ENCODE measurements around the gene EVI5. TPM values are rescaled to one million over a fixed set of nuclear protein-coding genes. Genes with fewer than 3 reads are reported as not detected.
A peak's percentile ranks its signal among the peaks of the same experiment; 100 is the strongest.

EVI5 gene
- total RNA-seq = 10 to 100 TPM; 48.7 to 70.7 (median 50.8) TPM

DNA sequence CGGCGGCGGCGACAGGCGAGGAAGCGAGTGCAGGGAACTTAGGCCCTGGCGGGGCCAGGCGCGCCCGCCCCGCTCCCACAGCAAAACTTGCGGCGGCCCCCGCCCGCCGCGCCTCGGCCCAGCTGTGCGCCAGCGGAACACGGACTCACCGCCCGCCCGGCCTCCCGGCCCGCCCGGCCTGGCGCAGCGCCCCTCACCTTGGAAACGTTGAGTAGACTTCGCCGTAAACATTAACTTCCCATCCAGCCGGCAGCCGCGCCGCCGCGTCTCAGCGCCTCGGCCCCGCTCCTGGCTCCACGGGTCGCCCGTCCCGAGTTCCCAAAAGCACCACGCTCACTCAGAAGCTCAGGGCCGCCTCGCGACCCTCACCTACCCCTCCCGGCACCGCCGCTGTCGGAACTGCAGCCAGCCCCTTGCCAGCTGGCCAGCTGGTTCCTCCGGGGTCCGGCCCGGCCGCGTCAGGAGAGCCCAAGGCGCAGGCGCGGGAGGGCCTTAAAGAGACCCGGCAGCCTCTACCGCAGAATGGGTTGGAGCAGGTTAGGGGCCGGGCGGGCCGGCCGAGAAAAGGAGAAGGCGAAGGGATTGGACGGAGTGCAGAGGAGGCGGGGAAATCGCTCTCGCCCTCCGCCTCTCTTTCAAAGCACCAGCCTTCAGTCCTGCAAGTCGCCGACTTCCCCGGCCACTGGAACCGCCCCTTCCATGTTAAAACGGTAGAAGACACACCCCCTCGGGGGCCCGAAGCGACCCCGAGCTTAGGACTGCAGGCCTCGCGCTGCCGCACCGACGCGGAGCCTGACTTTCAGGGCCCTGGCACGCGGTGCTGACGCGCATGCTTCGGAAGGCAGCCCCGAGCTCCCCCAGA lies at the start of gene EVI5:
TSS of gene EVI5 (minus strand) at position 470 of the 862 bp plus-strand sequence. CDS start 48,562 bp downstream, outside the sequence.
- no peaks in the 10 kb centered on the region for H3K27me3 ChIP-seq
- H3K36me3 ChIP-seq = no peaks in the 10 kb centered on the region
- peaks cover 0 to 43% (median 13%) of the 10 kb centered on the region in 4 donors for H3K4me1 ChIP-seq
- peak within 1 kb of the TSS; percentile 82 to 89 (median 86) for H3K4me3 ChIP-seq
- TF ChIP-seq, protein P1, sequence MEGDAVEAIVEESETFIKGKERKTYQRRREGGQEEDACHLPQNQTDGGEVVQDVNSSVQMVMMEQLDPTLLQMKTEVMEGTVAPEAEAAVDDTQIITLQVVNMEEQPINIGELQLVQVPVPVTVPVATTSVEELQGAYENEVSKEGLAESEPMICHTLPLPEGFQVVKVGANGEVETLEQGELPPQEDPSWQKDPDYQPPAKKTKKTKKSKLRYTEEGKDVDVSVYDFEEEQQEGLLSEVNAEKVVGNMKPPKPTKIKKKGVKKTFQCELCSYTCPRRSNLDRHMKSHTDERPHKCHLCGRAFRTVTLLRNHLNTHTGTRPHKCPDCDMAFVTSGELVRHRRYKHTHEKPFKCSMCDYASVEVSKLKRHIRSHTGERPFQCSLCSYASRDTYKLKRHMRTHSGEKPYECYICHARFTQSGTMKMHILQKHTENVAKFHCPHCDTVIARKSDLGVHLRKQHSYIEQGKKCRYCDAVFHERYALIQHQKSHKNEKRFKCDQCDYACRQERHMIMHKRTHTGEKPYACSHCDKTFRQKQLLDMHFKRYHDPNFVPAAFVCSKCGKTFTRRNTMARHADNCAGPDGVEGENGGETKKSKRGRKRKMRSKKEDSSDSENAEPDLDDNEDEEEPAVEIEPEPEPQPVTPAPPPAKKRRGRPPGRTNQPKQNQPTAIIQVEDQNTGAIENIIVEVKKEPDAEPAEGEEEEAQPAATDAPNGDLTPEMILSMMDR (IDR thresholded peaks at IDR 0.05) = peak in 1 of 5 experiments; percentile 35
- TF ChIP-seq POLR2A (IDR thresholded peaks at IDR 0.05) (peak; percentile 58 to 77), EP300 (IDR thresholded peaks at IDR 0.05) (peak; percentile 36 to 91)
- WGBS, 2 donors = 0 to 1% methylated on average over 46 to 52 of the region's 94 CpGs
- peak within 1 kb of the TSS; percentile 91 to 99 (median 98) for H3K27ac ChIP-seq
- no peaks in the 10 kb centered on the region for H3K9me3 ChIP-seq
- peak; percentile 84 to 85 for DNase-seq (ENCODE audit: low spot score in 2 of 2)

DNA sequence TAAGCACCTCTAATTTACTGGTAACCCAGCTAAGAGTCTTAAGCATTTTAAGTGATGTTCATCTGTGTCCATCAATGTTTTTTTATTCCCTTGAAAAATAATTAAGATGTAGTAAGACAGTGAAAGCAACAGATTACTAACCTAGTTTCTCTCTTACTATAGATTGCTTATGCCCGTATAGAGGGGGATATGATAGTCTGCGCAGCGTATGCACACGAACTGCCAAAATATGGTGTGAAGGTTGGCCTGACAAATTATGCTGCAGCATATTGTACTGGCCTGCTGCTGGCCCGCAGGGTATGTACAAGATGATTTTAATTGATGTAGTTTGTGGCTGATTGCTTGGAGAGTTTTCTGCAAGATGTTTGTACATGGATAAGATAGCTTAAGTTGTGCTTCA lies 49.7 kb upstream of the EVI5 start:
- Histone ChIP-seq H3K4me3 (no peak overlapping the region), H3K27ac (no peak overlapping the region), H3K27me3 (no peaks in the 10 kb centered on the region), H3K9me3 (no peaks in the 10 kb centered on the region), H3K4me1 (peaks cover 0 to 66% (median 18%) of the 10 kb centered on the region in 4 donors), H3K36me3 (peaks cover 7 to 51% (median 14%) of the 10 kb centered on the region in 3 donors)
- TF ChIP-seq, protein P1 (IDR thresholded peaks at IDR 0.05) = no peak
- TF ChIP-seq EP300 (IDR thresholded peaks at IDR 0.05) (no peak), POLR2A (IDR thresholded peaks at IDR 0.05) (no peak)
- DNase-seq (ENCODE audit: low spot score in 2 of 2) = no peak
- WGBS, 2 donors = 74% methylated on average over 5 of the region's 5 CpGs

DNA sequence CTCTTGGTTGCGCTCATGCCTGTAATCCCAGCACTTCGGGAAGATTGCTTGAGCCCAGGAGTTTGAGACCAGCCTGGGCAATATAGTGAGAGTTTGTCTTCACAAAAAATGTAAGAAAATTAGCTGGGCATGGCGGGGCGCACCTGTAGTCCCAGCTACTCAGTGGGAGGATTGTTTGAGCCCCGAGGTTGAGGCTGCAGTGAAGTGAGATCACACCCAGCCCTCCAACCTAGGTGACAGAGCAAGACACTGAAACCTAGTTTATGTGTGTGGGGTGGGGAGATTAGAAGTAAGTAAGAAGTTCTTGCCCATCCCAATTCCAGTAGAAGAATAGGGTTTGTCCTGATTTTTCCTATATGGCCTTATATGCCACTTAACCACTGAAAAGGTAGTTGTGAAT lies 48.9 kb upstream of the EVI5 start:
- Histone ChIP-seq H3K4me3 (peak overlapping the region in 1 of 4 donors; percentile 80), H3K27ac (peak overlapping the region in 3 of 4 donors; percentile 90 to 95 (median 95)), H3K4me1 (peaks cover 0 to 58% (median 18%) of the 10 kb centered on the region in 4 donors), H3K36me3 (peaks cover 7 to 43% (median 14%) of the 10 kb centered on the region in 3 donors), H3K27me3 (no peaks in the 10 kb centered on the region), H3K9me3 (no peaks in the 10 kb centered on the region)
- no peak for DNase-seq (ENCODE audit: low spot score in 2 of 2)
- 67 to 73% methylated on average over 5 of the region's 5 CpGs for WGBS, 2 donors
- TF ChIP-seq POLR2A (IDR thresholded peaks at IDR 0.05) = no peak
- TF ChIP-seq, protein P1 (IDR thresholded peaks at IDR 0.05) = no peak
- TF ChIP-seq EP300 (IDR thresholded peaks at IDR 0.05) = no peak

DNA sequence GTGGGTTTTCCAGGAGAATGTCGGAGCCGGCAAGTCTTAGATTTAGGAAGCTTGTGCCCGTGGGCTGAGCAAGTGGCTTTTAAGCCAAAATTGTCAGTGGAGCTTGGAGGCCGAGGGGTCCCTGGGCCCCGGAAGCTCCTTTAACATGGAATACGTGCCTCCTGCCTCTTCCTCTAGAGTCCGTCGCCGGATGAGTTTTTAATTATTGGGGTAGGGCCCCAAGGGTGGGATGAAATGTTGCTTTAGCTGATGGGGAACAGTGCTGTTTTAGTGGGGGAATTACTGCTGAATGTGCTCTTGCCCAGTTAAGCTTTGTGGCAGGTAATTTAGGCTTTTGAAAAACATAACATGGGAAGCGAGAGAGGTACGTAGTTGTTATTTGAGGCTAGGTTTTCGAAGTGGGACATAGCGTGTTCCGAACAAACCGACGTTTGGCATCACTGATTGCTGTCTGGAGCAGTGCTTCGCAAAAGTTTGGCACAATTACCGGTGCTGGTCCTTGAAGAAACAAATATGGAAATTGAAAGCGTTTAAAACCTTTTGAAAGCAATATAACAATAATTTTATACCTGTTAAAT lies 47.7 kb upstream of the EVI5 start:
- Histone ChIP-seq H3K9me3 (no peaks in the 10 kb centered on the region), H3K27ac (peak overlapping the region; percentile 90 to 95 (median 92)), H3K4me3 (peak overlapping the region; percentile 58 to 98 (median 85)), H3K4me1 (peaks cover 0 to 47% (median 18%) of the 10 kb centered on the region in 4 donors), H3K27me3 (no peaks in the 10 kb centered on the region), H3K36me3 (peaks cover 7 to 31% (median 8%) of the 10 kb centered on the region in 3 donors)
- WGBS, 2 donors = 0% methylated on average over 17 to 19 of the region's 19 CpGs
- no peak for DNase-seq (ENCODE audit: low spot score in 2 of 2)
- TF ChIP-seq POLR2A (IDR thresholded peaks at IDR 0.05) (no peak), EP300 (IDR thresholded peaks at IDR 0.05) (no peak)
- TF ChIP-seq, protein P1 (IDR thresholded peaks at IDR 0.05) = no peak

Measured in tibial nerve (tissue), 4 donors.